Measurements from ENCODE around the gene PPP1R2C.

The PPP1R2C gene

GRCh38 chrX:42783451-42783850 is 5.5 kb upstream of the PPP1R2C start:
- Histone ChIP-seq H3K27ac (ENCODE audit: low read length) (no peak overlapping the region), H3K4me3 (ENCODE audit: low read depth in 1 of 2, low read length in 2 of 2) (no peak overlapping the region), H3K9me3 (ENCODE audit: control insufficient read depth in 1 of 2, low read length in 2 of 2) (no peaks in the 10 kb centered on the region), H3K27me3 (ENCODE audit: low read depth, low read length) (no peaks in the 10 kb centered on the region), H3K36me3 (ENCODE audit: control insufficient read depth in 1 of 2, insufficient read depth in 2 of 2, low read length in 2 of 2) (no peaks in the 10 kb centered on the region), H3K4me1 (ENCODE audit: control insufficient read depth in 1 of 2, insufficient read depth in 2 of 2, low read length in 2 of 2) (no peaks in the 10 kb centered on the region)

- no peaks in the 10 kb centered on the region for H3K36me3 ChIP-seq (ENCODE audit: control insufficient read depth in 1 of 2, insufficient read depth in 2 of 2, low read length in 2 of 2)
- no peaks in the 10 kb centered on the region for H3K9me3 ChIP-seq (ENCODE audit: control insufficient read depth in 1 of 2, low read length in 2 of 2)
- no peaks in the 10 kb centered on the region for H3K27me3 ChIP-seq (ENCODE audit: low read depth, low read length)
- H3K4me1 ChIP-seq (ENCODE audit: control insufficient read depth in 1 of 2, insufficient read depth in 2 of 2, low read length in 2 of 2), result no peaks in the 10 kb centered on the region
- H3K27ac ChIP-seq (ENCODE audit: low read length), result no peak overlapping the region
- H3K4me3 ChIP-seq (ENCODE audit: low read depth in 1 of 2, low read length in 2 of 2), result no peak overlapping the region
Measured at GRCh38 chrX:42776195-42776594, 1.8 kb downstream of the PPP1R2C start.

- Histone ChIP-seq H3K4me3 (ENCODE audit: low read depth in 1 of 2, low read length in 2 of 2) (no peak overlapping the region), H3K27ac (ENCODE audit: low read length) (no peak overlapping the region), H3K9me3 (ENCODE audit: control insufficient read depth in 1 of 2, low read length in 2 of 2) (no peaks in the 10 kb centered on the region), H3K27me3 (ENCODE audit: low read depth, low read length) (no peaks in the 10 kb centered on the region), H3K4me1 (ENCODE audit: control insufficient read depth in 1 of 2, insufficient read depth in 2 of 2, low read length in 2 of 2) (no peaks in the 10 kb centered on the region), H3K36me3 (ENCODE audit: control insufficient read depth in 1 of 2, insufficient read depth in 2 of 2, low read length in 2 of 2) (no peaks in the 10 kb centered on the region)
Measured at GRCh38 chrX:42772874-42773273, 5.1 kb downstream of the PPP1R2C start.

- Histone ChIP-seq H3K27me3 (ENCODE audit: low read depth, low read length) (no peaks in the 10 kb centered on the region), H3K4me1 (ENCODE audit: control insufficient read depth in 1 of 2, insufficient read depth in 2 of 2, low read length in 2 of 2) (no peaks in the 10 kb centered on the region), H3K4me3 (ENCODE audit: low read depth in 1 of 2, low read length in 2 of 2) (no peak overlapping the region), H3K27ac (ENCODE audit: low read length) (no peak overlapping the region), H3K9me3 (ENCODE audit: control insufficient read depth in 1 of 2, low read length in 2 of 2) (no peaks in the 10 kb centered on the region), H3K36me3 (ENCODE audit: control insufficient read depth in 1 of 2, insufficient read depth in 2 of 2, low read length in 2 of 2) (no peaks in the 10 kb centered on the region)
Measured at GRCh38 chrX:42771506-42772335, 6.2 kb downstream of the PPP1R2C start.

- Histone ChIP-seq H3K27me3 (ENCODE audit: low read depth, low read length) (no peaks in the 10 kb centered on the region), H3K4me1 (ENCODE audit: control insufficient read depth in 1 of 2, insufficient read depth in 2 of 2, low read length in 2 of 2) (no peaks in the 10 kb centered on the region), H3K4me3 (ENCODE audit: low read depth in 1 of 2, low read length in 2 of 2) (no peak overlapping the region)
Measured at GRCh38 chrX:42770566-42770965, 7.4 kb downstream of the PPP1R2C start.

GRCh38 chrX:42759881-42760280 is 18.1 kb downstream of the PPP1R2C start:
- Histone ChIP-seq H3K27ac (ENCODE audit: low read length) (no peak overlapping the region), H3K9me3 (ENCODE audit: control insufficient read depth in 1 of 2, low read length in 2 of 2) (no peaks in the 10 kb centered on the region), H3K27me3 (ENCODE audit: low read depth, low read length) (no peaks in the 10 kb centered on the region), H3K4me1 (ENCODE audit: control insufficient read depth in 1 of 2, insufficient read depth in 2 of 2, low read length in 2 of 2) (no peaks in the 10 kb centered on the region), H3K4me3 (ENCODE audit: low read depth in 1 of 2, low read length in 2 of 2) (no peak overlapping the region), H3K36me3 (ENCODE audit: control insufficient read depth in 1 of 2, insufficient read depth in 2 of 2, low read length in 2 of 2) (no peaks in the 10 kb centered on the region)

More at GRCh38 chrX:42770566-42770965, 7.4 kb downstream of the PPP1R2C start:
- Histone ChIP-seq H3K36me3 (ENCODE audit: control insufficient read depth in 1 of 2, insufficient read depth in 2 of 2, low read length in 2 of 2) (no peaks in the 10 kb centered on the region), H3K27ac (ENCODE audit: low read length) (no peak overlapping the region), H3K9me3 (ENCODE audit: control insufficient read depth in 1 of 2, low read length in 2 of 2) (no peaks in the 10 kb centered on the region)

- no peaks in the 10 kb centered on the region for H3K27me3 ChIP-seq (ENCODE audit: low read depth, low read length)
- H3K27ac ChIP-seq (ENCODE audit: low read length), result no peak overlapping the region
- no peak overlapping the region for H3K4me3 ChIP-seq (ENCODE audit: low read depth in 1 of 2, low read length in 2 of 2)
Measured at GRCh38 chrX:42755815-42756214, 22.1 kb downstream of the PPP1R2C start.

GRCh38 chrX:42754603-42755002 is 23.4 kb downstream of the PPP1R2C start:
- no peak overlapping the region for H3K27ac ChIP-seq (ENCODE audit: low read length)
- H3K27me3 ChIP-seq (ENCODE audit: low read depth, low read length), result no peaks in the 10 kb centered on the region
- no peaks in the 10 kb centered on the region for H3K36me3 ChIP-seq (ENCODE audit: control insufficient read depth in 1 of 2, insufficient read depth in 2 of 2, low read length in 2 of 2)
- no peak overlapping the region for H3K4me3 ChIP-seq (ENCODE audit: low read depth in 1 of 2, low read length in 2 of 2)
- no peaks in the 10 kb centered on the region for H3K4me1 ChIP-seq (ENCODE audit: control insufficient read depth in 1 of 2, insufficient read depth in 2 of 2, low read length in 2 of 2)
- H3K9me3 ChIP-seq (ENCODE audit: control insufficient read depth in 1 of 2, low read length in 2 of 2), result no peaks in the 10 kb centered on the region

More at GRCh38 chrX:42755815-42756214, 22.1 kb downstream of the PPP1R2C start:
- no peaks in the 10 kb centered on the region for H3K36me3 ChIP-seq (ENCODE audit: control insufficient read depth in 1 of 2, insufficient read depth in 2 of 2, low read length in 2 of 2)
- no peaks in the 10 kb centered on the region for H3K9me3 ChIP-seq (ENCODE audit: control insufficient read depth in 1 of 2, low read length in 2 of 2)
- H3K4me1 ChIP-seq (ENCODE audit: control insufficient read depth in 1 of 2, insufficient read depth in 2 of 2, low read length in 2 of 2), result no peaks in the 10 kb centered on the region

- no peaks in the 10 kb centered on the region for H3K27me3 ChIP-seq (ENCODE audit: low read depth, low read length)
- H3K36me3 ChIP-seq (ENCODE audit: control insufficient read depth in 1 of 2, insufficient read depth in 2 of 2, low read length in 2 of 2), result no peaks in the 10 kb centered on the region
- no peaks in the 10 kb centered on the region for H3K4me1 ChIP-seq (ENCODE audit: control insufficient read depth in 1 of 2, insufficient read depth in 2 of 2, low read length in 2 of 2)
- H3K9me3 ChIP-seq (ENCODE audit: control insufficient read depth in 1 of 2, low read length in 2 of 2), result no peaks in the 10 kb centered on the region
- H3K27ac ChIP-seq (ENCODE audit: low read length), result no peak overlapping the region
- no peak overlapping the region for H3K4me3 ChIP-seq (ENCODE audit: low read depth in 1 of 2, low read length in 2 of 2)
Measured at GRCh38 chrX:42754115-42754514, 23.8 kb downstream of the PPP1R2C start.

GRCh38 chrX:42752730-42753129 is 25.2 kb downstream of the PPP1R2C start:
- no peaks in the 10 kb centered on the region for H3K4me1 ChIP-seq (ENCODE audit: control insufficient read depth in 1 of 2, insufficient read depth in 2 of 2, low read length in 2 of 2)
- H3K27me3 ChIP-seq (ENCODE audit: low read depth, low read length), result no peaks in the 10 kb centered on the region
- H3K9me3 ChIP-seq (ENCODE audit: control insufficient read depth in 1 of 2, low read length in 2 of 2), result no peaks in the 10 kb centered on the region
- H3K27ac ChIP-seq (ENCODE audit: low read length), result no peak overlapping the region
- no peaks in the 10 kb centered on the region for H3K36me3 ChIP-seq (ENCODE audit: control insufficient read depth in 1 of 2, insufficient read depth in 2 of 2, low read length in 2 of 2)
- H3K4me3 ChIP-seq (ENCODE audit: low read depth in 1 of 2, low read length in 2 of 2), result no peak overlapping the region

GRCh38 chrX:42751573-42751972 is 26.4 kb downstream of the PPP1R2C start:
- Histone ChIP-seq H3K9me3 (ENCODE audit: control insufficient read depth in 1 of 2, low read length in 2 of 2) (no peaks in the 10 kb centered on the region), H3K27me3 (ENCODE audit: low read depth, low read length) (no peaks in the 10 kb centered on the region), H3K4me1 (ENCODE audit: control insufficient read depth in 1 of 2, insufficient read depth in 2 of 2, low read length in 2 of 2) (no peaks in the 10 kb centered on the region), H3K4me3 (ENCODE audit: low read depth in 1 of 2, low read length in 2 of 2) (no peak overlapping the region), H3K36me3 (ENCODE audit: control insufficient read depth in 1 of 2, insufficient read depth in 2 of 2, low read length in 2 of 2) (no peaks in the 10 kb centered on the region), H3K27ac (ENCODE audit: low read length) (no peak overlapping the region)

All from muscle layer of duodenum (tissue), 2 donors.